GM19099 (cell line): ENCODE measurements around the gene YWHAB.

Experiments used
- POLR2A ChIP-seq: IDR thresholded peaks from 3 replicates; pipeline ENCODE4 v1.6.1; 2011; ENCODE audit warnings: low read depth; ENCODE audit not compliant: insufficient read length; ENCODE audit errors: extremely low read depth

YWHAB gene

GRCh38 chr20:44861531-44862006 lies 23.9 kb upstream of the YWHAB start:
- TF ChIP-seq POLR2A, result no peak

GRCh38 chr20:44862286-44862685 lies 23.2 kb upstream of the YWHAB start:
- TF ChIP-seq POLR2A, result no peak

- no peak for TF ChIP-seq POLR2A
These were observed 18.7 kb upstream of the YWHAB start for GRCh38 chr20:44866703-44867335.

GRCh38 chr20:44869471-44869870 lies 16.0 kb upstream of the YWHAB start:
- no peak for TF ChIP-seq POLR2A

- no peak for TF ChIP-seq POLR2A
These were observed 2.1 kb upstream of the YWHAB start for GRCh38 chr20:44883214-44883902.

GRCh38 chr20:44884907-44885391 lies 556 bp upstream of the YWHAB start:
- no peak for TF ChIP-seq POLR2A

GRCh38 chr20:44886266-44886651 lies 754 bp downstream of the YWHAB start:
- no peak for TF ChIP-seq POLR2A

- TF ChIP-seq POLR2A, result no peak
These were observed 1.3 kb downstream of the YWHAB start for GRCh38 chr20:44886828-44887227.

GRCh38 chr20:44887466-44887865 lies 2.0 kb downstream of the YWHAB start:
- no peak for TF ChIP-seq POLR2A

GRCh38 chr20:44888226-44889103 lies 3.0 kb downstream of the YWHAB start:
- TF ChIP-seq POLR2A, result no peak

- TF ChIP-seq POLR2A, result no peak
These were observed 6.3 kb downstream of the YWHAB start for GRCh38 chr20:44891826-44892225.

GRCh38 chr20:44894959-44895358 lies 9.5 kb downstream of the YWHAB start:
- TF ChIP-seq POLR2A, result no peak

GRCh38 chr20:44896583-44896982 lies 11.1 kb downstream of the YWHAB start:
- no peak for TF ChIP-seq POLR2A

GRCh38 chr20:44897133-44897532 lies 11.6 kb downstream of the YWHAB start:
- TF ChIP-seq POLR2A, result no peak

- no peak for TF ChIP-seq POLR2A
These were observed 14.8 kb downstream of the YWHAB start for GRCh38 chr20:44900231-44900854.
